HFFc6 (cell line): ENCODE data around the gene CCDC51. TPM values are rescaled to one million over a fixed set of nuclear protein-coding genes. Genes with fewer than 3 reads are reported as not detected.
"Not testable (repeated sequence)": the region's sequence is repeated elsewhere in the genome, so short reads cannot be mapped to it uniquely, and the experiment has no call there.

Source experiments
- DNase-seq: peaks from one replicate; pipeline ENCODE4 v3.0.0-alpha.2; 2018
- H3K27ac Mint-ChIP-seq: 2 replicates; pipeline ENCODE4 v1.8.0; 2020; ENCODE audit warnings: mild to moderate bottlenecking, mixed read lengths
- H3K27me3 Mint-ChIP-seq: 2 replicates; pipeline ENCODE4 v1.8.0; 2021; ENCODE audit warnings: mild to moderate bottlenecking, moderate library complexity, mixed read lengths; ENCODE audit not compliant: insufficient read depth
- H3K36me3 Mint-ChIP-seq: 2 replicates; pipeline ENCODE4 v1.8.0; 2021; ENCODE audit warnings: low read depth, mixed read lengths
- H3K4me1 Mint-ChIP-seq: 2 replicates; pipeline ENCODE4 v1.8.0; 2020; ENCODE audit warnings: low read depth, mixed read lengths
- H3K4me3 Mint-ChIP-seq: 2 replicates; pipeline ENCODE4 v1.8.0; 2020; ENCODE audit warnings: mild to moderate bottlenecking, moderate library complexity, mixed read lengths
- H3K9me3 Mint-ChIP-seq: 2 replicates; pipeline ENCODE4 v1.8.0; 2020; ENCODE audit warnings: mild to moderate bottlenecking, mixed read lengths
- total RNA-seq, 6 experiments: library from RNA; stranded (reverse); fragmentation: NEBNext Ultra II Directional; extraction: Animal tissue kit (Norgen Biotek cat#: 25700); gene quantifications; 2 replicates in 1 of 6; 3 replicates in 5 of 6; pipeline ENCODE4 v1.2.3, GENCODE V29; 2021
- TF ChIP-seq, protein P1 (sequence below): fragments of 200-600 bp; sonication (generic); IDR thresholded peaks from 2 replicates; pipeline ENCODE4 v1.5.0; 2021; ENCODE audit warnings: antibody characterized with exemption, mild to moderate bottlenecking

CCDC51 gene
- total RNA-seq, 6 experiments from 2014 or later: 10.1 to 15.3 (median 12.5) TPM

- peak overlapping the region; percentile 61 for H3K27ac Mint-ChIP-seq
Observed at GRCh38 chr3:48463703-48464102, 23.8 kb upstream of the CCDC51 start.

DNA sequence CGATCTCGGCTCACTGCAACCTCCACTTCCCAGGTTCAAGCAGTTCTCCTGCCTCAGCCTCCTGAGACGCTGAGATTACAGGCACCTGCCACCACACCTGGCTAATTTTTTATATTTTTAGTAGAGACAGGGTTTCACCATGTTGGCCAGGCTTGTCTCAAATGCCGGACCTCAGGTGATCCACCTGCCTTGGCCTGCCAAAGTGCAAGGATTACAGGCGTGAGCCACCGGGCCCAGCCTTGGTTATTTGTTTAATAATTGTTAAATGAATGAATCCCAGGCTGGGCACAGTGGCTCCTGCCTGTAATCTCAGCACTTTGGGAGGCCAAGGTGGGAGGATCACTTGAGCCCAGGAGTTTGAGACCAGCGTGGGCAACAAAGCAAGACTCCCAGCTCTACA is 21.8 kb upstream of the CCDC51 start:
- not testable (repeated sequence) for H3K4me3 Mint-ChIP-seq, H3K36me3 Mint-ChIP-seq, DNase-seq, H3K27ac Mint-ChIP-seq, H3K27me3 Mint-ChIP-seq, H3K9me3 Mint-ChIP-seq
- H3K4me1 Mint-ChIP-seq: peaks cover 20% of the 10 kb centered on the region

More at GRCh38 chr3:48463703-48464102, 23.8 kb upstream of the CCDC51 start:
- Mint-ChIP-seq H3K4me1 (peaks cover 38% of the 10 kb centered on the region), H3K27me3 (no peaks in the 10 kb centered on the region; the same call in 1 of the 2 replicates), H3K9me3 (no peaks in the 10 kb centered on the region), H3K36me3 (peaks cover 13% of the 10 kb centered on the region), H3K4me3 (no peak overlapping the region)
- DNase-seq: no peak
- TF ChIP-seq, protein P1, sequence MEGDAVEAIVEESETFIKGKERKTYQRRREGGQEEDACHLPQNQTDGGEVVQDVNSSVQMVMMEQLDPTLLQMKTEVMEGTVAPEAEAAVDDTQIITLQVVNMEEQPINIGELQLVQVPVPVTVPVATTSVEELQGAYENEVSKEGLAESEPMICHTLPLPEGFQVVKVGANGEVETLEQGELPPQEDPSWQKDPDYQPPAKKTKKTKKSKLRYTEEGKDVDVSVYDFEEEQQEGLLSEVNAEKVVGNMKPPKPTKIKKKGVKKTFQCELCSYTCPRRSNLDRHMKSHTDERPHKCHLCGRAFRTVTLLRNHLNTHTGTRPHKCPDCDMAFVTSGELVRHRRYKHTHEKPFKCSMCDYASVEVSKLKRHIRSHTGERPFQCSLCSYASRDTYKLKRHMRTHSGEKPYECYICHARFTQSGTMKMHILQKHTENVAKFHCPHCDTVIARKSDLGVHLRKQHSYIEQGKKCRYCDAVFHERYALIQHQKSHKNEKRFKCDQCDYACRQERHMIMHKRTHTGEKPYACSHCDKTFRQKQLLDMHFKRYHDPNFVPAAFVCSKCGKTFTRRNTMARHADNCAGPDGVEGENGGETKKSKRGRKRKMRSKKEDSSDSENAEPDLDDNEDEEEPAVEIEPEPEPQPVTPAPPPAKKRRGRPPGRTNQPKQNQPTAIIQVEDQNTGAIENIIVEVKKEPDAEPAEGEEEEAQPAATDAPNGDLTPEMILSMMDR: no peak

DNA sequence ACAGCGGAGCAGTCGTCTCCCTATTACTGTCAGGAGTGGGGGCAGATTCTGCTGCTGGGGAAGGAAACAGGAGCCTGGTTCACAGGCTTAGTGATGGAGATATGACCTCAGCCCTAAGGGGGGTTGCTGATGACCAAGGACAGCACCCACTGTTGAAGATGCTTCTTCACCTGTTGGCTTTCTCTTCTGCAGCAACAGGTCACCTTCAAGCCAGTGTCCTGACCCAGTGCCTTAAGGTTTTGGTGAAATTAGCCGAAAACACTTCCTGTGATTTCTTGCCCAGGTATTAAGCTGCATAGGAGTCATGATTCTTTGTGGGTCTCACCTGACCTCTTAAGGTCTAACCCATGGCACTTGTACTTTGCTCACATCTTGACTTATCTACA is 20.6 kb upstream of the CCDC51 start:
- TF ChIP-seq, protein P1: no peak
- no peaks in the 10 kb centered on the region for H3K27me3 Mint-ChIP-seq

GRCh38 chr3:48459773-48460516 is 20.0 kb upstream of the CCDC51 start:
- Mint-ChIP-seq H3K4me3 (no peak overlapping the region), H3K27ac (no peak overlapping the region), H3K36me3 (peaks cover 4% of the 10 kb centered on the region; the same call in 1 of the 2 replicates), H3K4me1 (peaks cover 1% of the 10 kb centered on the region), H3K27me3 (no peaks in the 10 kb centered on the region), H3K9me3 (no peaks in the 10 kb centered on the region)
- TF ChIP-seq, protein P1: no peak
- no peak for DNase-seq

More for the DNA sequence above, 20.6 kb upstream of the CCDC51 start:
- Mint-ChIP-seq H3K36me3 (no peaks in the 10 kb centered on the region; the same call in 1 of the 2 replicates), H3K27ac (no peak overlapping the region), H3K4me1 (peaks cover 7% of the 10 kb centered on the region), H3K9me3 (no peaks in the 10 kb centered on the region), H3K4me3 (no peak overlapping the region)
- no peak for DNase-seq

DNA sequence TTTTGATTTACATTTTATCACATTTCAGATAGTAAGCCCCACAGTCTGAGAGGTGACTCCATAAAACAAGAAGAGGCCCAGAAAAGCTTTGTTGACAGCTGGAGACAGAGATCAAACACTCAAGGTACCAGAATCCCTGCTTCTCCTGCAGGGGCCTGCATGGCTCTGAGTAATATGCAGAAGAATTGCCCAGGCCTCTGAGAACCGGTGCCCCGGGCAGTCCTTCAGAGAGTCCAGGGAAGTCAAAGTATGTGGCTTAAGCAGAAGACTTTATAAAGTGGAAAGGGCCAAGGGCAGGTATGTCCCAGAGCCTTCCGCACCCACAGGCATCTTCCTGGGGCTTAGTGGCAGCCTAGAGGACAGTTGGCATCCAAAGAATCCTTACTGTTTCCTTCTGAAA is 19.4 kb upstream of the CCDC51 start:
- TF ChIP-seq, protein P1: no peak
- Mint-ChIP-seq H3K9me3 (no peaks in the 10 kb centered on the region), H3K27me3 (no peaks in the 10 kb centered on the region), H3K4me1 (no peaks in the 10 kb centered on the region; the same call in 1 of the 2 replicates), H3K27ac (no peak overlapping the region), H3K4me3 (no peak overlapping the region), H3K36me3 (peaks cover 5% of the 10 kb centered on the region; the same call in 1 of the 2 replicates)
- no peak for DNase-seq

GRCh38 chr3:48456456-48456855 is 16.5 kb upstream of the CCDC51 start:
- no peak for DNase-seq
- H3K9me3 Mint-ChIP-seq: no peaks in the 10 kb centered on the region
- no peak overlapping the region for H3K27ac Mint-ChIP-seq
- TF ChIP-seq, protein P1: no peak
- H3K4me1 Mint-ChIP-seq: no peaks in the 10 kb centered on the region; the same call in 1 of the 2 replicates
- peaks cover 15% of the 10 kb centered on the region; the same call in 1 of the 2 replicates for H3K36me3 Mint-ChIP-seq
- H3K4me3 Mint-ChIP-seq: no peak overlapping the region
- no peaks in the 10 kb centered on the region for H3K27me3 Mint-ChIP-seq
